Panc1 (cell line): Measurements from ENCODE around the gene CEP170B. TPM values are rescaled to one million over a fixed set of nuclear protein-coding genes. Genes with fewer than 3 reads are reported as not detected.

Experiments used
- ATAC-seq: fragments of 200-7000 bp; cut with Tn5 transposase; 2 replicates; pipeline ENCODE4 v1.9.1; 2020; ENCODE audit warnings: mild to moderate bottlenecking, moderate library complexity
- BruUV-seq: library from RNA; stranded (reverse); fragments of 400-500 nt; replicated peaks from 2 replicates; lab custom pipeline; 2021; lab: Mats Ljungman, UMichigan
- CTCF ChIA-PET: fragments of 300-600 bp; sonication (Branson Sonifier 250); formaldehyde crosslinking; loops from one replicate; lab custom pipeline; 2022; ENCODE audit warnings: antibody characterized with exemption; lab: Charles Lee
- POLR2A ChIA-PET: fragments of 300-600 bp; sonication (Branson Sonifier 250); formaldehyde crosslinking; loops from one replicate; lab custom pipeline; 2022; ENCODE audit warnings: antibody characterized with exemption; lab: Charles Lee
- DNase-seq: peaks from one replicate; pipeline ENCODE4 v3.0.0-alpha.2; 2010; ENCODE audit warnings: low read depth, low spot score
- H3K27ac ChIP-seq: 2 replicates; pipeline ENCODE4 v1.5.1; 2011; ENCODE audit warnings: mild to moderate bottlenecking, low read length, inconsistent platforms
- H3K27me3 ChIP-seq: fragments of 200-500 bp; sonication (Bioruptor generic); 2 replicates; pipeline ENCODE4 v1.6.0; 2014; ENCODE audit warnings: low read length, inconsistent platforms; ENCODE audit not compliant: control insufficient read depth, insufficient read depth
- H3K36me3 ChIP-seq: fragments of 200-500 bp; sonication (Bioruptor generic); 2 replicates; pipeline ENCODE4 v1.5.1; 2014; ENCODE audit warnings: inconsistent platforms, mild to moderate bottlenecking, low read length, moderate library complexity; ENCODE audit not compliant: control insufficient read depth, insufficient read depth
- H3K4me1 ChIP-seq: 2 replicates; pipeline ENCODE4 v1.5.1; 2011; ENCODE audit warnings: inconsistent platforms, mild to moderate bottlenecking, low read length, moderate library complexity; ENCODE audit not compliant: control insufficient read depth, insufficient read depth
- H3K4me3 ChIP-seq, 2 experiments: 2 replicates each; pipeline ENCODE4 v1.5.1; 2011 to 2012; ENCODE audit warnings: low read depth in 2 of 2, low read length in 2 of 2, mild to moderate bottlenecking in 2 of 2, inconsistent platforms in 1 of 2, moderate library complexity in 1 of 2
- H3K9me3 ChIP-seq: fragments of 200-500 bp; sonication (Bioruptor generic); 2 replicates; pipeline ENCODE4 v1.5.1; 2014; ENCODE audit warnings: low read depth, mild to moderate bottlenecking, inconsistent platforms, low read length, moderate library complexity; ENCODE audit not compliant: control insufficient read depth, insufficient read depth
- CTCF ChIP-seq: fragments of 450-650 bp; IDR thresholded peaks from 2 replicates; pipeline ENCODE4 v1.5.1; 2017; ENCODE audit warnings: mild to moderate bottlenecking
- POLR2AphosphoS5 ChIP-seq: IDR thresholded peaks from 2 replicates; pipeline ENCODE4 v1.6.1; 2012; ENCODE audit warnings: mild to moderate bottlenecking, low read depth, low read length, moderate library complexity
- REST ChIP-seq, 2 experiments: IDR thresholded peaks; 2 replicates each; pipeline ENCODE4 v1.6.1; 2011 to 2012; ENCODE audit warnings: low read depth in 2 of 2, control low read depth in 1 of 2, low read length in 1 of 2, mild to moderate bottlenecking in 1 of 2, moderate library complexity in 1 of 2; ENCODE audit not compliant: insufficient read depth in 1 of 2
- SIN3A ChIP-seq: IDR thresholded peaks from 2 replicates; pipeline ENCODE4 v1.6.1; 2012; ENCODE audit warnings: low read depth, mild to moderate bottlenecking, low read length, moderate library complexity, borderline replicate concordance; ENCODE audit not compliant: insufficient read depth
- TCF7L2 ChIP-seq: IDR thresholded peaks from 2 replicates; pipeline ENCODE4 v1.6.1; 2011; ENCODE audit warnings: mild to moderate bottlenecking, low read depth, low read length, inconsistent platforms
- in situ Hi-C: cut with HindIII; loops from 2 replicates; pipeline ENCODE4 v1.10.0; 2016; ENCODE audit warnings: low sequenced_read_pairs, low pct_unique_long_range_greater_than_20kb
- intact Hi-C: fragments of 100-400 bp; cut with micrococcal nuclease; formaldehyde crosslinking; loops from one replicate; pipeline ENCODE4 v1.10.0; 2022; ENCODE audit not compliant: unreplicated experiment
- total RNA-seq: library from RNA; stranded (reverse); gene quantifications from one replicate; pipeline ENCODE4 v1.2.1, GENCODE V29; 2021; ENCODE audit not compliant: unreplicated experiment

Gene CEP170B
- total RNA-seq, 1 experiment from 2014 or later = 17.8 TPM

- H3K36me3 ChIP-seq = peaks cover 2% of the 10 kb centered on the region; the same call in 1 of the 2 replicates
- TF ChIP-seq CTCF (no peak), REST (IDR thresholded peaks at IDR 0.05; ENCODE audit: insufficient read depth in 1 of 2, low read depth in 2 of 2, low read length in 1 of 2) (no peak)
- H3K27ac ChIP-seq = no peak overlapping the region
- ChIA-PET CTCF (no interaction called here), POLR2A (no interaction called here)
- H3K27me3 ChIP-seq = no peaks in the 10 kb centered on the region
- intact Hi-C loops = no loop called here
- BruUV-seq = no TSS peak
- H3K4me3 ChIP-seq = no peak overlapping the region
- no peak for DNase-seq
- ATAC-seq = no peak
- no peaks in the 10 kb centered on the region for H3K9me3 ChIP-seq
- in situ Hi-C loops = no loop called here
- H3K4me1 ChIP-seq = peaks cover 6% of the 10 kb centered on the region; the same call in 1 of the 2 replicates
Observed at GRCh38 chr14:104868060-104868740, 3.1 kb downstream of the CEP170B start.

- POLR2A ChIA-PET = no interaction called here
- BruUV-seq = no TSS peak
Observed at GRCh38 chr14:104868811-104869572, 3.9 kb downstream of the CEP170B start.

More at GRCh38 chr14:104868811-104869572, 3.9 kb downstream of the CEP170B start:
- peaks cover 5% of the 10 kb centered on the region; the same call in 1 of the 2 replicates for H3K4me1 ChIP-seq
- peaks cover 2% of the 10 kb centered on the region; the same call in 1 of the 2 replicates for H3K36me3 ChIP-seq
- no peak for TF ChIP-seq CTCF
- no peak for TF ChIP-seq SIN3A
- TF ChIP-seq TCF7L2 = no peak
- no peak for TF ChIP-seq REST (IDR thresholded peaks at IDR 0.05; ENCODE audit: insufficient read depth in 1 of 2, low read depth in 2 of 2, low read length in 1 of 2)
- TF ChIP-seq POLR2AphosphoS5 = no peak
- intact Hi-C loops (no loop called here), in situ Hi-C loops (no loop called here)
- CTCF ChIA-PET = no interaction called here
- no peak overlapping the region for H3K4me3 ChIP-seq
- DNase-seq (no peak), ATAC-seq (no peak)
- no peak overlapping the region for H3K27ac ChIP-seq
- H3K27me3 ChIP-seq = no peaks in the 10 kb centered on the region
- H3K9me3 ChIP-seq = no peaks in the 10 kb centered on the region
